Bronchial epithelial cell (primary cell): Measurements from ENCODE around the gene ANKRD65. TPM values are rescaled to one million over a fixed set of nuclear protein-coding genes. Genes with fewer than 3 reads are reported as not detected.
"Not testable (repeated sequence)": the region's sequence is repeated elsewhere in the genome, so short reads cannot be mapped to it uniquely, and the experiment has no call there.

Experiments used
- DNase-seq: peaks from one replicate; pipeline ENCODE4 v3.0.0-alpha.2; 2010; ENCODE audit warnings: low read depth
- FAIRE-seq: peaks from 2 replicates; lab custom pipeline; 2011; peaks lifted over from hg19 to GRCh38; lab: Jason Lieb, UNC
- H3K27me3 ChIP-seq: 2 replicates; pipeline ENCODE4 v1.5.1; 2011; ENCODE audit warnings: low read length; ENCODE audit not compliant: control insufficient read depth, insufficient read depth
- H3K36me3 ChIP-seq: 2 replicates; pipeline ENCODE4 v1.5.1; 2011; ENCODE audit warnings: low read length; ENCODE audit not compliant: control insufficient read depth, insufficient read depth
- H3K4me3 ChIP-seq: 2 replicates; pipeline ENCODE4 v1.5.1; 2011; ENCODE audit warnings: mild to moderate bottlenecking, low read depth, low read length, control low read depth
- CTCF ChIP-seq: IDR thresholded peaks from 2 replicates; pipeline ENCODE4 v1.5.1; 2011; ENCODE audit warnings: mild to moderate bottlenecking, moderate library complexity, low read length, control low read depth, inconsistent platforms; ENCODE audit not compliant: insufficient read depth, severe bottlenecking
- total RNA-seq: library from RNA; depleted of rRNA; stranded (reverse); fragments of >200 nt; gene quantifications from 2 replicates; pipeline ENCODE4 v1.2.1, GENCODE V29; 2014

ANKRD65 gene
- total RNA-seq, 1 donor from 2014 or later, result 5.3 TPM

GRCh38 chr1:1460540-1461130, 39.6 kb upstream of the ANKRD65 start:
- TF ChIP-seq CTCF, result no peak
- Histone ChIP-seq H3K36me3 (no peaks in the 10 kb centered on the region), H3K4me3 (no peak overlapping the region), H3K27me3 (no peaks in the 10 kb centered on the region)
- DNase-seq (no peak), FAIRE-seq (no peak)

- not testable (repeated sequence) for H3K27me3 ChIP-seq, FAIRE-seq
These were observed 38.6 kb upstream of the ANKRD65 start for GRCh38 chr1:1459711-1460110.

GRCh38 chr1:1459156-1459555, 38.1 kb upstream of the ANKRD65 start:
- DNase-seq, FAIRE-seq, H3K4me3 ChIP-seq, H3K36me3 ChIP-seq, H3K27me3 ChIP-seq: not testable (repeated sequence)

More at GRCh38 chr1:1459711-1460110, 38.6 kb upstream of the ANKRD65 start:
- not testable (repeated sequence) for H3K4me3 ChIP-seq, DNase-seq, H3K36me3 ChIP-seq

- H3K4me3 ChIP-seq, FAIRE-seq, H3K27me3 ChIP-seq, H3K36me3 ChIP-seq, DNase-seq: not testable (repeated sequence)
These were observed 35.7 kb upstream of the ANKRD65 start for GRCh38 chr1:1456683-1457255.

GRCh38 chr1:1455934-1456333, 34.9 kb upstream of the ANKRD65 start:
- not testable (repeated sequence) for DNase-seq, H3K36me3 ChIP-seq, H3K27me3 ChIP-seq, H3K4me3 ChIP-seq, FAIRE-seq

- Histone ChIP-seq H3K4me3 (no peak overlapping the region), H3K27me3 (no peaks in the 10 kb centered on the region), H3K36me3 (no peaks in the 10 kb centered on the region)
- FAIRE-seq, result no peak
- TF ChIP-seq CTCF, result no peak
- no peak for DNase-seq
These were observed 34.3 kb upstream of the ANKRD65 start for GRCh38 chr1:1455366-1455884.

GRCh38 chr1:1454286-1455056, 33.4 kb upstream of the ANKRD65 start:
- not testable (repeated sequence) for H3K36me3 ChIP-seq, H3K27me3 ChIP-seq, DNase-seq, H3K4me3 ChIP-seq, FAIRE-seq

GRCh38 chr1:1452882-1453281, 31.8 kb upstream of the ANKRD65 start:
- FAIRE-seq, result no peak
- no peak for DNase-seq
- no peak for TF ChIP-seq CTCF

GRCh38 chr1:1452365-1452739, 31.3 kb upstream of the ANKRD65 start:
- H3K36me3 ChIP-seq, H3K4me3 ChIP-seq, H3K27me3 ChIP-seq: not testable (repeated sequence)
- FAIRE-seq (peak; percentile 76), DNase-seq (peak; percentile 43)

More at GRCh38 chr1:1452882-1453281, 31.8 kb upstream of the ANKRD65 start:
- no peak overlapping the region for H3K4me3 ChIP-seq
- no peaks in the 10 kb centered on the region for H3K27me3 ChIP-seq
- H3K36me3 ChIP-seq, result no peaks in the 10 kb centered on the region
